ENCODE measurements around the gene SH3GLB1.
"Not testable (repeated sequence)": the region's sequence is repeated elsewhere in the genome, so short reads cannot be mapped to it uniquely, and the experiment has no call there.

SH3GLB1 gene

DNA sequence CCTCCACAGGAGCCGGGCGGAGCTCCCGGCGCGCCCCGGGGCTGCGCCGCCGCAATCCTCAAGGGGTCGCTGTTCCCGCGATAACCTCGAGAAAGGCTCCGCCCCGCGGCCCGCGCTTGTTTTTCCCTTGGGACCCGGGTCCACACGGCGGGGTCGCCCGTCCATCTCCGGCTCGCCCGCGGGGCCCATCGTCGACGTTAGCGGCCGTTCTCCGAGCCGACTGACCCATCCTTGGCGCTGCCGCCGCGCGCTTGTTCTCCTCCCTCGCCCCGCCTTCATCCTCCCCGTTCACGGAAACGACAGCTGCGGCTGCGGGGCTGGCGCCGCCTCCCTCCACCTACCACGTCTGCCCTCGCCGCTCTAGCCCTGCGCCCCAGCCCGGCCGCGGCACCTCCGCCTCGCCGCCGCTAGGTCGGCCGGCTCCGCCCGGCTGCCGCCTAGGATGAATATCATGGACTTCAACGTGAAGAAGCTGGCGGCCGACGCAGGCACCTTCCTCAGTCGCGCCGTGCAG, at the start of gene SH3GLB1:
Gene SH3GLB1 (plus strand): TSS at position 119 of the 514 bp plus-strand sequence. CDS start 324 bp downstream, at position 443.
- DNase-seq, result peak; percentile 90

GRCh38 chr1:86658381-86658780, 46.0 kb upstream of the SH3GLB1 start:
- DNase-seq, result not testable (repeated sequence)

DNA sequence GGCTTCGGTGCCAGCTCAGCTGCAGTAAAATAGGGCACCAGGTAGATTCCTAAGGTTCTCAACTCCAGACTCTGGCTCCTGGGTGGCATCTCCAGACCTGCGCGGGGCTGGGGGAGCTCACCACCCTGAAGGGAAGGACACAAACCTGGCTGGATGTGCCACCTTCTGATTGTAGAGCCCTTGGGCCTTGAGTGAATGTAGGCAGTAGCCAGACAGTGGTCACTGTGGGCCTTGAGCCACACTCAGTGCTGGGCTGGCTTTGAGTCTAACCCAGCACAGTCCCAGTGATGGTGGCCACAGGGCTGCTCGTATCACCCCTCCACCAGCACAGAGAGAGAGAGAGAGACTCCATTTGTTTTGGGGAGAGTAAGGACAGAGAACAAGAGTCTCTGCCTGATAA, 38.0 kb upstream of the SH3GLB1 start:
- DNase-seq, result no peak

DNA sequence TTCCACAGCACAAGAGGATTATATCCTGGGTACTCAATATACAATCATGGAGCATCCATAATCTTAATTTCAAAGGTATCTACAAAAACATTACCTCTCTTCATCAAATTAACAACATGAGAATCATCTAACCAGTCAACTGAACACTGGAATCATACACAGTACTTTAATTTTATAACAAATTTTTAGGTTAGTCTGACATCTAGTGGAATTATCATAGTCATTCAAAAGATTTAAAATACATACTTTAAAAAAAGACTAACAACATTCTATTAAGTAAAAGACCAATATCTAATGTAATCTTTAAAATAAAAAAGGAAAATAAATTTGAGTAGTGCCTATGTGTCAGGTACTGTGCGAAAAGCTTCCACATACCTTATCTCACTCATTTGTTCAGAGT, 16.8 kb upstream of the SH3GLB1 start:
- no peak for DNase-seq

DNA sequence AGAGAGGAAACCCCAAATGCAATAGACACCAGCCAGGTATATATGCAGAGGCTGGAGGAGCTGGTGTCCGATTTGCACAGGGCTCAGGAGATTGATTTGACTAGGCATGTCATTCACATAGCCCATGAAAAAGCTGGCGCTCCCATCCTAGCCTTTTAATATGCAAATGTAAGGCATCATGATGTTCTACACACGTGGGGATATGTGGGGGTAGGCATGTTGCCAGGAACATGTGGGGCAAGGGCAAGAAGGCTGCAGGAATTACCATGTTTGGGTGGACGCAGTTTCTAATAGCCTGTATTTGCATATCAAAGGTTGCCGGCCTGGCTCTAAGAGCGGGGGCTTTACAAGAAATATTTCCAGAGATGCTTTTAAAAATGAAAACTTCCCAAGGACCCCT, 11.7 kb upstream of the SH3GLB1 start:
- no peak for DNase-seq

DNA sequence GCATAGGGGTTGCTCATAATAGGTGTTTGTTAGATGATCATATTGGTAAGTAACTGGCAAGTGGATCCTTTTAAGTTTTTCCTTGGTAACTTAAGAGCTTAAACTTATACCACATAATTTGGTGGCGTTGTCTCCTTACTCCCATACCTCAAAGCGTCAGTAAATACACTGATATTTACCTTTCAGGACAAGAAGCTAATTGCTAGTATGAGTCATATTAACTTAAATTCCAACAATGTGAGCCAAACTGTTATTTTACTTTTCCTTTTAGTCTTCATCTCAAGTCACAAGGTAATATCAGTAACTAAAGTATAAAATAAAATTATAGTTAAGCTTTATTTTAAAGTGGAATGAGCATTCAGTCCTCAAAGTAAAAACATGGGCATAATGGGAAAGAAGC, 9.0 kb upstream of the SH3GLB1 start:
- DNase-seq, result no peak

DNA sequence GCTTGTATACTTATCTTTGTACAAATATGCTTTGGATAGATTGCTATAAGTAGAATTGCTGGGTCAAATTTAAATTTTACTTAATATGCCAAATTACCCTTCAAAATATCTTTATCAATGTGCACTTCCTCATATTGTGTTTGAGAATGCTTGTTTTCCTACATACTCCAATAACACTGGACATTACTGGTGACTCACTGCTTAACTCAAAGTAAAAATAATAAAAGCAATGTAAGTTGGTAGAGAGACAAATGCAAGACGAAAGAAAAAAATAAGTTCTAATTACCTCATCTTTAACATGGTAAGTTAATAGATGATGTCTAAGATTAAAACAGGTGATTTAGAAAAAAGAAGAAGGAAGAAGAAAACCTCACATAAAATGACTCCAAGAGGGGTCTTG, 7.9 kb upstream of the SH3GLB1 start:
- no peak for DNase-seq

DNA sequence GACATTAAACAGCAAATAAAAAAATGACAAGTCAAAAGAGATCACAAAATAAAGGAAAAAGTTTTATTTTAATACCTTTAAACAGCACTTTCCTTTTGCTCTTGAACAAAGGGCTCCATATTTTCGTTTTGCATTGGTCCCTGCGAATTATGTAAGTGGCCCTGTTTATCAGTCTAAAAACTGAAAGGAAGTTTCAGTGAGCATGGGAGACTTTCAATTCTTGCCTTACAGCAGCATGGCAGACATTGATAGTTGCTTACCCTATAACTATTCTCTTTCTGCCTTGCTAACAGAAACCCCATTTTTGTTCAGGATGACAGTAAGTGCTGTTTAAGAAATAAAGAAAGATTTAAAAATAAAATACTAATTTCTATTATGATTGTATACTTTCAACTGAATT, 5.2 kb upstream of the SH3GLB1 start:
- no peak for DNase-seq

GRCh38 chr1:86701731-86702130, 2.6 kb upstream of the SH3GLB1 start:
- DNase-seq, result no peak

DNA sequence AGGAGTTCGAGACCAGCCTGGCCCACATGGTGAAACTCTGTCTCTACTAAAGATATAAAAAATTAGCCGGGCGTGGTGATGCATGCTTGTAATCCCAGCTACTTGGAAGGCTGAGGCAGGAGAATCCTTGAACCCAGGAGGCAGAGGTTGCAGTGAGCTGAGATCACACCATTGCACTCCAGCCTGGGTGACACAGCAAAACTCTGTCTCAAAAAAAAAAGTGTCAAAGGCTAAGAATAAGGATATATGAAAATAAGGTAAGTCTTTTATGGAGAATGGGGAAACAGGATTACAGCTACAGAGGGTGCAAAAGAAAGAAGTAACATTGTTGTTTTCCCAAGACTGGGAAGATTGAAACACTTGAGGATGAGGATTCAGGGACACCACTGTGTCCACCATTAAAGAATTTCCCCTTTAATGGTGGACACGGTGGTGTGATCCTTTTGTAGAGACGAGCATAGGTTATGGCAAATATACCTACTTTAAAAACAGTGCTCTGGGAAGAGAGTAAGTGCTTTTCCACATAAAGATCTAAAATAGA, 1.4 kb upstream of the SH3GLB1 start:
- not testable (repeated sequence) for DNase-seq

DNA sequence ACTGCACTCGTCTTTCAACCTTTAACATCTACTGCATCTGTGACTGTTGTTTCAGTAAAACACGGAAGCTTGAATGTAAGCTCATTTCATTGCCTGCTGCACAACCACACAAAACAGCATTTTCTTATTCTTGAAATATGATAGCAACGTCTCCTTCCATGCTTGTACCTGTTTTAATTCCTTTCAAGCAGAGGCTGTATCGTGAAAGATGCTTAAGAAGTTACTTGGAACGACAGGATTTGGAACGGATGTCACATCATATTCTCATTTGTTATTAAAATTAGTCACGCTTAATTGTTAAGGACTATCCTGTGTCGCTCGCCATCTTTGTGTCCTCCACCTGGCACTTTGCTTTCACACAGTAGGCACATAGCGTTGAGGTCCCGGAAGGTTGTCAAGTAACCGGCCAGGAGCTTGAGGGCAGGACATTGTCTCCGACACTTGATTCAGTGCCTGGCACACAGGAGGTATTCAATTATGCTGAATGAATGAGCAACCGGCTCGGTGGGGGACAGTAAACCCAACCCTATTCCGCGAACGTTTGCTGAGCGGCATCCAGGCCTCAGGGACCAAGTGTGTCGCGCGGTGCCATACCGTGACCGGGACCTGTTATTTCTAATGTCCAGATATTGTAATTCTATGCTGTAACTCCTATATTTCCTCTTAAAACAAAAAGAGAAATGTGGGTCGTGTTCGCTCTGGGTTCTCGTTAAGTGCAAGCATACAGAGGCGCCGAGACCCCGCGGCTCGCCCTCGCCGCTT, 499 bp upstream of the SH3GLB1 start:
- DNase-seq, result no peak

- peak; percentile 32 for DNase-seq
These were observed 742 bp downstream of the SH3GLB1 start for GRCh38 chr1:86704972-86705664.

GRCh38 chr1:86705665-86705985, 1.2 kb downstream of the SH3GLB1 start:
- no peak for DNase-seq

GRCh38 chr1:86706018-86706635, 1.8 kb downstream of the SH3GLB1 start:
- DNase-seq, result no peak

- DNase-seq, result no peak
These were observed 4.5 kb downstream of the SH3GLB1 start for GRCh38 chr1:86708920-86709319.

DNA sequence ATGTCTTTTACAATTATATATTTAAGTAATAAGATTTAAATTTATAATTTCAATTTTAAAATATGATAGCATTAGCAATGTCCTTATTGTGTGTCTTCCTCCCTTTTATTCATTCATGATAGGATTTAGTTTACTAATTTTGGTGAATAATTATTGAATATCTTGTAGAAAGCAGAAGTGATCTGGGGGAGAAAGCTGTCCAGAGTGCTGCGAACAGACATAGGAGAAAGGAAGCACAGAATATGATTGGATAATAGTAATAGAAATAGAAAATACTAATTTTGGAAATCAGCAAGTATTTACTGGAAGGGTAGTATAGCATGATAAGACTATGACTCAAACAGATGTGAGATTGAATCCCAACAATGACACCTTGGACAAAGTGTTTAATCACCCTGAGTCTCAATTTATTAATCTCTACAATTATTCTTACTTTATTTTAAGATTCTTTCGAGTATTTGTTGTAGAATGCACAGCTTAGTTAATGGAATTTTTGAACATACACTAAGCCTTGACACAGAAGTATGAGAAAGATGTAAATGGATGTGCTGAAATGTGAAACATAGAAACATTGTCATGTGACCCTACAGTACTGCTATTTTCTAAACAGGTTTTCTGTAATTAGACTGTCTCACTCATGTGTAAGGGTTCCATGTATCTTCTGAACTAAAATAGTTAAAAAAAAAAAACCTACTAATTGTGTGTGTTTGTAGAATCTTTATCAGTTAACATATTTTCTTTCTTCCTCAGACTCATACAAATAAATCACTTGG, 7.9 kb downstream of the SH3GLB1 start:
- no peak for DNase-seq

DNA sequence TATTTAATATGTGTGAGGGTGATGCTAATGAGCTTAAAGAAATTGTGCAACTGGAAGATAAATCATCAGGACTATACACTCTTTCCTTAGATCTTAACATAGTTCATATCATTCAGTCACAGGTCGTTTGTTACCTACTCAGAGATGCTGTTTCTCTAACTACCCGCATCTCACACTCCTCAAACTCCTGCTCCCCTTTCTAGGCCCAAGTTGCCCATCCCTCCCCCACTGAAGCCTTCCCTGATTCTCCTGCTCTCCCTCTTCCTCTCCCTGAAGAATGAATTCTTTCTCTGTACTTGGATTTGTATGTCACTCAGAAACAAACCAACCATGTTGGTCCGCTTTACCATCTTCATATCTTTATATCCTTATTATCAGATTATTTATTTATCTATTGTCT, 9.1 kb downstream of the SH3GLB1 start:
- no peak for DNase-seq

DNA sequence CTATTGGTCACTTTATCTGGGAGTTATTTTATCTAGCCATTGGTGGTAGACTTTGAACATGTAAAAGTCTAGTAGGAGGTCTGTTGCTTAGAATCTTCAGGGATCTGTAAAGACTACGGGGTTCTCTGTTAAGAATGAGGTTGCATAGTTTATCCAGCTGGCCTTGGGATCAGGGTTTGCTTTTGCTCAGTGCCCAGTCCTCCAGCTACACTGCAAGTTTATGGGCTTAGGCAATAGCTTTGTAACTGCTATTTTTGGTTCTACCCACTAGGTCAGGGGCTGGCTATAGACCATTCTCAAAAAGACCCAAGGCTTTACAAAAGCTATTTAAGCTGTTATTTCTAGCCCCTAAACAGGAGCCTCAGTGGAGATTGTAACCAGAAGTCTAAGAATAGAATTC, 9.8 kb downstream of the SH3GLB1 start:
- DNase-seq, result no peak

DNA sequence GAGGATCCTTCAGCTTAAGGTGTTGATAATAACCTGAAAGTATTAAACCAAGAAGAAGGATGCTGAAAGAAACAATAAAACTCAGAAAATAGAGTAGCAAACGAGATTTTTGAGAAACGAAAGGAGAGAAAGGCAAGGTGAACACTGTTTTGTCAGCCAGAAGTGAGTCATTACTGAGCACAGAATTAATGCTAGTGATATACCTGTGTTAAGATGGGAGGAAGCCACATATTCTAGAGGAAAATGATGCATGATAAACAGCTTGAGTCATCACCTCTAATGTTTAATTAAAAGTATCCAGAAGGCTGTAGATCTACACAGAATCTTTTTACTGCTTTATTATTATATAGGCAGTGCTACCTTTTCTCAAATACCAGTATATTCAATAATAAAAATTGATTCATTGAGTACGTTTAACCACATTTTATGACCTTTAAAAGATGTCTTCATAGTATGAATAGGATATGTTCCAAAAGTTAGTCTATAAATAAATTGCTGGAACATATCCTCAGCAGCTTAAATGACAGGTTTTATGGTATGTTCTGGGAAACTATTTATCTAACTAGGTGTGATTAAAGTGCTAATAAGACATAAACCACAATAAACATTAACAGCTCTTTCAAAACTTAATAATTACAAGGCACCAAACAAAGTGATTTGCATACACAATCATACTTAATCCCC, 10.3 kb downstream of the SH3GLB1 start:
- DNase-seq, result no peak

DNA sequence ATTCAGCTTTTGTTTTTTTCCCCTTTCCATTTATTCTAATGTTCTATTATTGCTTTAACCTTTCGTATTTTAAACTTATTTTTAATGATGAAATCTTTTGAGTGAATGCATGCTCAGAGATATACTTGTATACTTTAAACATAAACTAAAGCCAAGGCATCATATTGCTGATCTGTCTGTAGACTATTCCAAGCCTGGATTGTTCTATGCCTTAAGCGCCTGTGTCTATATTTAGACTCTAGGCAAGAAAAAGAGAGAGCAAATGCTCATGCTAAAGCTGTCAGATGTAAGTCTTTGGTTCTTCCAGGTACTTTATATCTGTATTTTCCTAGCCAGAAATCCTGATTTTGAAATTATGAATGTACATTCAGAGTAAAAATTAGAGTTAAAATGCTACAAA, 14.4 kb downstream of the SH3GLB1 start:
- no peak for DNase-seq

- no peak for DNase-seq
These were observed 27.0 kb downstream of the SH3GLB1 start for GRCh38 chr1:86731416-86731815.

DNA sequence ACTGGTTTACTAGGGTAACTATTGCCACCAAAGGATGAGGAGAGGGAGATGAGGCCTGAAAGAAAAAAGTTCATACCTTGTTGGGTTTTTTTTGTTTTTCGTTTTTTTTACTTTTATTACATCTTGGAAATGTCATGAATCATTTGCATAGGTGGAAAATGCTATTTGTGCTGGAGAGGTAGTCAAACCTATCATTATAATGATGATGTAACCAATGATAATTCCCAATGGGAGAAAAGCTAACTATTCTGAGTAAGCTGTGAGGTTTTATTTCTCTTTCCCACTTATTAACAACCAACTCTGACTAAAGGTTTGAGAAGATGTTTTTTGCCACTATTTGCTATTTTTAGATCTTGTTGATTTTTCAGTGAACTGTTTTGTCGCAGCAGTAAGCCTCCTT, 29.0 kb downstream of the SH3GLB1 start:
- DNase-seq, result no peak
